NB4 (cell line): Measurements from ENCODE around the gene MAMDC4.

Experiments
- MAX ChIP-seq: IDR thresholded peaks from 2 replicates; pipeline ENCODE4 v1.6.1; 2011; ENCODE audit warnings: low read depth, low read length
- POLR2A ChIP-seq: IDR thresholded peaks from 2 replicates; pipeline ENCODE4 v1.6.1; 2011; ENCODE audit warnings: mild to moderate bottlenecking; ENCODE audit not compliant: insufficient read length; ENCODE audit errors: extremely low read depth
- TF ChIP-seq, protein P1 (sequence below): IDR thresholded peaks from one replicate; pipeline ENCODE4 v1.5.1; 2012; ENCODE audit warnings: low read depth, low read length

DNA sequence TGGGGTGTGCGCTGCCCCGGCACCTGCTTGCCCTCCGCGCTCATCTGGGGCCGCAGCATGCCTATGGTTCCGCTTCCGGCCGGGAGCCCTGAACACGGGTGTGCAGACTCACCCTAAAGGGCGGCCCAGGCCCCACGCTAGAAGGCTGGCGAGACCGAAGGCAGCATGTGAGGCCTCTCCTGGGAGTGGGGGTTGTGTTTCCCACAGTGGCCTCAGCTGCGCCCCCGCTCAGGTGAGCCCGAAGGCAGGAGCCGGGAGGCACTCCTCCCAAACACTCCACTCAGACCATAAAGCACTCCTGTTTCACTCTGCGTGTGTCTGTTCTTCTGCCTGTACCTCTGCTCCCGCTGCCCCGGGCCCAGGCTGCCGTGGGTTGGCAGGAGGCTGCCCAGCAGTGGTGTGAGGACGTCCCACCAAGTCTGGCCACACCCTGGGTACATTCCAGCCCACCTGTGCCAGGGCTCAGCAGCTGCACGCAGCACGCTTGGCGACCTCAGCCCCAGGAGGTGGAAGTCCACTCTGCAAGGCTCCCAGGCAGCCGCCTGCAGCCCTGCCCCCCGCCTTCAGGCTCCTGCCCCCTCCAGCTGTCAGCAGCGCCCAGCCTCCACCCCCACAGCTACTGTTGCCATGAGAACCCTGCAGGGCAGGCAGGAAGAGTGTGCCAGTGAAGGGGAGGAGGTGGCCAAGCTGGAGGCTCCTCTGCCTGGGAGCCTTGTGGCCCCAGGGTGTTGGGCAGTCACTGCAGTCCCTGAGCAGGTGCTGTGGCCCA is 11.1 kb upstream of the MAMDC4 start:
- TF ChIP-seq, protein P1, sequence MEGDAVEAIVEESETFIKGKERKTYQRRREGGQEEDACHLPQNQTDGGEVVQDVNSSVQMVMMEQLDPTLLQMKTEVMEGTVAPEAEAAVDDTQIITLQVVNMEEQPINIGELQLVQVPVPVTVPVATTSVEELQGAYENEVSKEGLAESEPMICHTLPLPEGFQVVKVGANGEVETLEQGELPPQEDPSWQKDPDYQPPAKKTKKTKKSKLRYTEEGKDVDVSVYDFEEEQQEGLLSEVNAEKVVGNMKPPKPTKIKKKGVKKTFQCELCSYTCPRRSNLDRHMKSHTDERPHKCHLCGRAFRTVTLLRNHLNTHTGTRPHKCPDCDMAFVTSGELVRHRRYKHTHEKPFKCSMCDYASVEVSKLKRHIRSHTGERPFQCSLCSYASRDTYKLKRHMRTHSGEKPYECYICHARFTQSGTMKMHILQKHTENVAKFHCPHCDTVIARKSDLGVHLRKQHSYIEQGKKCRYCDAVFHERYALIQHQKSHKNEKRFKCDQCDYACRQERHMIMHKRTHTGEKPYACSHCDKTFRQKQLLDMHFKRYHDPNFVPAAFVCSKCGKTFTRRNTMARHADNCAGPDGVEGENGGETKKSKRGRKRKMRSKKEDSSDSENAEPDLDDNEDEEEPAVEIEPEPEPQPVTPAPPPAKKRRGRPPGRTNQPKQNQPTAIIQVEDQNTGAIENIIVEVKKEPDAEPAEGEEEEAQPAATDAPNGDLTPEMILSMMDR = no peak
- no peak for TF ChIP-seq POLR2A
- TF ChIP-seq MAX = no peak
